NAMALWA (cell line): ENCODE results near the gene SMAGP.

Source experiments
- DNase-seq: peaks from one replicate; pipeline ENCODE4 v3.0.0-alpha.2; 2015; ENCODE audit warnings: low spot score

SMAGP gene

GRCh38 chr12:51195841-51196240 lies 74.4 kb downstream of the SMAGP start:
- DNase-seq: no peak
